CD4-positive, alpha-beta T cell (primary cell): ENCODE measurements around the gene CUL7. TPM values are rescaled to one million over a fixed set of nuclear protein-coding genes. Genes with fewer than 3 reads are reported as not detected.

Experiments used
- ATAC-seq: fragments of 200-7000 bp; cut with Tn5 transposase; one replicate; pipeline ENCODE4 v1.10.0; 2022; ENCODE audit warnings: mild to moderate bottlenecking; ENCODE audit not compliant: poor library complexity
- CTCF ChIA-PET: fragments of 350-600 bp; sonication (Branson Sonifier 250); formaldehyde crosslinking; loops from one replicate; lab custom pipeline; 2021; ENCODE audit warnings: antibody characterized with exemption, inconsistent platforms; lab: Charles Lee
- POLR2A ChIA-PET: fragments of 350-600 bp; sonication (Branson Sonifier 250); formaldehyde crosslinking; loops from one replicate; lab custom pipeline; 2021; ENCODE audit warnings: antibody characterized with exemption, inconsistent platforms; lab: Charles Lee
- DNase-seq, 14 experiments: peaks; one replicate each; pipeline ENCODE4 v3.0.0-alpha.2; 2013 to 2020; ENCODE audit warnings: mixed read lengths in 2 of 14
- H3K27ac ChIP-seq, 2 donors: one replicate each; pipeline versions ENCODE4 v1.5.1 to v1.7.0; 2013; ENCODE audit warnings: low read length in 2 of 2, low read depth in 1 of 2, mild to moderate bottlenecking in 1 of 2
- H3K27me3 ChIP-seq, 2 experiments: 1 replicate in 1 of 2; 2 replicates in 1 of 2; pipeline versions ENCODE4 v1.6.1 to v1.7.0; 2013; ENCODE audit warnings: low read length in 2 of 2, control low read depth in 1 of 2, mild to moderate bottlenecking in 1 of 2, moderate library complexity in 1 of 2; ENCODE audit not compliant: insufficient read depth in 2 of 2, control insufficient read depth in 1 of 2
- H3K36me3 ChIP-seq: one replicate; pipeline ENCODE4 v1.6.1; 2013; ENCODE audit warnings: low read length, control low read depth; ENCODE audit not compliant: insufficient read depth
- H3K4me1 ChIP-seq: one replicate; pipeline ENCODE4 v1.6.1; 2013; ENCODE audit warnings: low read length, control low read depth; ENCODE audit not compliant: insufficient read depth
- H3K4me3 ChIP-seq: one replicate; pipeline ENCODE4 v1.5.1; 2013; ENCODE audit warnings: mild to moderate bottlenecking, low read length, moderate library complexity
- H3K9me3 ChIP-seq, 2 experiments: 1 replicate in 1 of 2; 2 replicates in 1 of 2; pipeline versions ENCODE4 v1.6.1 to v1.7.0; 2013; ENCODE audit warnings: low read length in 2 of 2, mild to moderate bottlenecking in 2 of 2, control low read depth in 1 of 2, moderate library complexity in 1 of 2; ENCODE audit not compliant: control insufficient read depth in 1 of 2, insufficient read depth in 1 of 2
- H3K27ac Mint-ChIP-seq: one replicate; pipeline ENCODE4 v1.8.0; 2020; ENCODE audit warnings: mixed read lengths
- H3K27me3 Mint-ChIP-seq: one replicate; pipeline ENCODE4 v1.8.0; 2021; ENCODE audit warnings: mixed read lengths
- H3K36me3 Mint-ChIP-seq: one replicate; pipeline ENCODE4 v1.8.0; 2021; ENCODE audit warnings: low read depth, mixed read lengths
- H3K4me1 Mint-ChIP-seq: one replicate; pipeline ENCODE4 v1.8.0; 2021; ENCODE audit warnings: low read depth, mixed read lengths
- H3K4me3 Mint-ChIP-seq: one replicate; pipeline ENCODE4 v1.8.0; 2020; ENCODE audit warnings: mild to moderate bottlenecking, mixed read lengths
- H3K9me3 Mint-ChIP-seq: one replicate; pipeline ENCODE4 v1.8.0; 2020; ENCODE audit warnings: mixed read lengths
- CTCF ChIP-seq: fragments of 200-600 bp; IDR thresholded peaks from one replicate; pipeline ENCODE4 v1.8.0; 2022; ENCODE audit warnings: antibody characterized with exemption, mild to moderate bottlenecking
- intact Hi-C, 2 experiments: fragments of 100-400 bp; cut with DNase I in 1 of 2; cut with micrococcal nuclease in 1 of 2; formaldehyde crosslinking; loops; one replicate each; pipeline versions ENCODE4 v1.15.1 to v1.9.0; 2023 to 2025; cut with DNase I, micrococcal nuclease
- total RNA-seq, 174 experiments: library from RNA in 2 of 174; stranded (reverse) in 2 of 174; gene quantifications; one replicate each; pipeline ENCODE4 v1.2.3 and lab custom pipeline; 2021 to 2026

The CUL7 gene
- total RNA-seq, 2 experiments from 2014 or later: 5.9 to 6.9 TPM

- H3K27me3 ChIP-seq: peaks cover 23 to 24% of the 10 kb centered on the region in 2 experiments
- peak overlapping the region; percentile 48 for H3K4me3 Mint-ChIP-seq
- intact Hi-C loops: no loop called here
- CTCF ChIA-PET: no interaction called here
- POLR2A ChIA-PET: interaction anchor here (2.1 kb wide), 1 partner anchor 16 kb away, joined by 10 read pairs; the partner anchor contains the start of genes KLC4 and MRPL2
- peaks cover 14% of the 10 kb centered on the region for H3K36me3 ChIP-seq
- no peak for ATAC-seq
- no peak overlapping the region for H3K4me3 ChIP-seq
- peaks cover 37% of the 10 kb centered on the region for H3K36me3 Mint-ChIP-seq
- H3K9me3 Mint-ChIP-seq: no peaks in the 10 kb centered on the region
- H3K27me3 Mint-ChIP-seq: peaks cover 9% of the 10 kb centered on the region
- TF ChIP-seq CTCF: no peak
- peaks cover 8% of the 10 kb centered on the region for H3K4me1 Mint-ChIP-seq
- H3K27ac Mint-ChIP-seq: no peak overlapping the region
- DNase-seq: no peak
- no peaks in the 10 kb centered on the region for H3K9me3 ChIP-seq
- peaks cover 18% of the 10 kb centered on the region for H3K4me1 ChIP-seq
- no peak overlapping the region for H3K27ac ChIP-seq
Measured at GRCh38 chr6:43074847-43075669, 21.4 kb upstream of the CUL7 start.

- Histone ChIP-seq H3K4me1 (no peaks in the 10 kb centered on the region), H3K9me3 (no peaks in the 10 kb centered on the region), H3K27ac (no peak overlapping the region), H3K4me3 (no peak overlapping the region), H3K36me3 (peaks cover 30% of the 10 kb centered on the region), H3K27me3 (peaks cover 0 to under 1% of the 10 kb centered on the region in 2 experiments)
- Mint-ChIP-seq H3K4me1 (no peaks in the 10 kb centered on the region), H3K4me3 (no peak overlapping the region), H3K27me3 (no peaks in the 10 kb centered on the region), H3K27ac (no peak overlapping the region), H3K9me3 (no peaks in the 10 kb centered on the region), H3K36me3 (peaks cover 60% of the 10 kb centered on the region)
- ChIA-PET CTCF (no interaction called here), POLR2A (no interaction called here)
- DNase-seq: peak in 4 of 14 experiments; percentile 10 to 66 (median 53)
- TF ChIP-seq CTCF: peak; percentile 34
- intact Hi-C loops: loop anchor here in 1 of 2 experiments (1.0 kb wide), 1 partner anchor 73 kb away; no protein-coding TSS in a partner anchor
- peak; percentile 73 for ATAC-seq
Measured at GRCh38 chr6:43070028-43070632, 16.5 kb upstream of the CUL7 start.

GRCh38 chr6:43062818-43063217 lies 9.2 kb upstream of the CUL7 start:
- ATAC-seq (no peak), DNase-seq (no peak)
- TF ChIP-seq CTCF: no peak
- H3K4me3 ChIP-seq: no peak overlapping the region
- Mint-ChIP-seq H3K27ac (no peak overlapping the region), H3K4me3 (no peak overlapping the region), H3K36me3 (peaks cover 65% of the 10 kb centered on the region), H3K4me1 (peaks cover 36% of the 10 kb centered on the region), H3K27me3 (no peaks in the 10 kb centered on the region), H3K9me3 (no peaks in the 10 kb centered on the region)
- no peaks in the 10 kb centered on the region for H3K9me3 ChIP-seq
- ChIA-PET CTCF (no interaction called here), POLR2A (interaction anchor here (0.6 kb wide), 1 partner anchor 11 kb away, joined by 3 read pairs; no protein-coding TSS in a partner anchor)
- intact Hi-C loops: no loop called here
- H3K27me3 ChIP-seq: no peaks in the 10 kb centered on the region
- no peak overlapping the region for H3K27ac ChIP-seq
- H3K4me1 ChIP-seq: peaks cover 25% of the 10 kb centered on the region
- H3K36me3 ChIP-seq: peaks cover 26% of the 10 kb centered on the region
